GM12892 (cell line): ENCODE measurements around the gene HOXA1.

Experiments used
- DNase-seq: peaks from one replicate; pipeline ENCODE4 v3.0.0; 2011; ENCODE audit not compliant: insufficient read length
- FAIRE-seq: peaks from 2 replicates; lab custom pipeline; 2011; peaks lifted over from hg19 to GRCh38; lab: Jason Lieb, UNC
- POLR2A ChIP-seq: IDR thresholded peaks from 2 replicates; pipeline ENCODE4 v1.6.1; 2011; ENCODE audit warnings: low read depth, low read length, control low read depth
- POLR2AphosphoS5 ChIP-seq: IDR thresholded peaks from 2 replicates; pipeline ENCODE4 v1.6.1; 2011; ENCODE audit warnings: low read depth, low read length, control low read depth
- TAF1 ChIP-seq: IDR thresholded peaks from 2 replicates; pipeline ENCODE4 v1.6.1; 2011; ENCODE audit warnings: low read depth, mild to moderate bottlenecking, control low read depth, low read length, borderline replicate concordance

HOXA1 gene

GRCh38 chr7:27113991-27114769 is 18.4 kb upstream of the HOXA1 start:
- no peak for DNase-seq
- FAIRE-seq = no peak
- no peak for TF ChIP-seq TAF1
- TF ChIP-seq POLR2AphosphoS5 = no peak
- TF ChIP-seq POLR2A = no peak

DNA sequence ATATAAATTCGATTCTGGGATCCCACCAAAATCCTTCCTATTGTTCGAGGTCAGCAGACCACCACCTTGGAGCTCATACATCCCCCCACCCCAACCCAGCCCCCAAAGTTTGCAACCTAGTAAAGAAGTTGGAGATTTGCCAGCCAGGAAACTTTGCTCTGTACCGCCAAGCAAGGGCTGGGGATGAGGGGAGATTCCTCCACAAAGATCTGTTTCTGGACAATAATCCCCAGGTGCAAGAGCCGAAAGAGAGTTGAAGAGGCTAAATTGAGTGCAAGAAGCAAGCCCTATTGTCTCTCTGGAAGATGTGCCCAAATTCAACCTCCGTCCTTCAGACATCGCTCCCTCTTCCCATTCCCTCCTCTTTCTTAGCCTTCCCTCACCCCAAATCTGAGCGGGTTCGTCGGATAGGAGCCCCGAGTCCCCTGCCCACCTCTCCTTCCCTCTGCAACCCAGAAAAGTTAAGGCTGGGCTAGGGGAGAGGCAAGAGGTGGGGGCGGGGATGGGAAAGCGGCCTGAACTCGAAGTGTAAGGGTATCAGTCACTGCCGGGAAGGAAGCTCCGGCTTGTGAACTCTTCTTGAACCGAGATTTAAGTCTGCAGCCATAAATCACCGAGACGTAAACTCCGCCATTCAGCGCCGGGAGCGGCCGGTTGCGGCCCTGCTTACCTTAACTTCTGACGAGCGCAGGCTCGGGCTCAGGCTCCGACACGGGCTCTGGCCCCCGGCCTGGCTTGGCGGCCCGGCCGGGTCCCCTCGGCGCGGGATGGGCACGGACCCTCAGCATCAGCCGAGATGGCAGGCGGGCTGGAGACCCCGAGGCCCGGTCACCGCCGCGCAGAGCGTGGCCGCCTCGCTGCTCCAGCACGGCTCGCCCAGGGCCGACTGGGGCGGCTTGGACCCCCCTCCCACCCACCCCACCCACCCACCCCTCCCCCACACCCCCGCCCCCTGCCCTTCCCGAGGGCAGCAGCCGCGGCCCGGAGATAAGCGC is 17.5 kb upstream of the HOXA1 start:
- FAIRE-seq (no peak), DNase-seq (no peak)
- TF ChIP-seq TAF1 = no peak
- no peak for TF ChIP-seq POLR2AphosphoS5
- no peak for TF ChIP-seq POLR2A

- FAIRE-seq = no peak
- no peak for DNase-seq
- TF ChIP-seq POLR2AphosphoS5 (no peak), POLR2A (no peak), TAF1 (no peak)
Observed at GRCh38 chr7:27112361-27112760, 16.6 kb upstream of the HOXA1 start.

DNA sequence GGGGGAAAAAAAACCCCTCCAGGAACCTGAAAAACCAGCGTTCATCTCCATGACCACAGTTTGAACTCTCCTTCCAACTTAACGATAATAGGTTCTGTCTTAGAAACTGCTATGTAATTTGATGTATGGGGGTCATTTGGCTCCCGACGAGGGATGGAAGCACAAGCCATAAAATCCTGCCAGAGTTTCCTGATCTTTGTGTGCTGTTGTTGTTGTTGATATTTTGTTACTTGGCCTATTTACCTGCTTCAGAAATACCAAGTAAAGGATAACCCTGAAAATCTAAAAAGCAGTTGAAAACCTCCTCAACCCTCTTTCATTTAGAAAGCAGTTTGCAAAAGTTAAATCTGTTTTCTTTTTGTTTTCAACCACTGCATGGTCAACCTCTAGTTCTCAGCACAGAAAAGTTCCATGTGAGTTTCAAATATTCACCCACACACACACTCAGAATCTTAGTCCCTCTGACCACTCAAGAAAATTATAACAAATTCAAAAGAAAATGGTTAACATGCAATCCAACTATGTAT is 16.0 kb upstream of the HOXA1 start:
- FAIRE-seq (no peak), DNase-seq (no peak)
- no peak for TF ChIP-seq TAF1
- TF ChIP-seq POLR2AphosphoS5 = no peak
- TF ChIP-seq POLR2A = no peak

DNA sequence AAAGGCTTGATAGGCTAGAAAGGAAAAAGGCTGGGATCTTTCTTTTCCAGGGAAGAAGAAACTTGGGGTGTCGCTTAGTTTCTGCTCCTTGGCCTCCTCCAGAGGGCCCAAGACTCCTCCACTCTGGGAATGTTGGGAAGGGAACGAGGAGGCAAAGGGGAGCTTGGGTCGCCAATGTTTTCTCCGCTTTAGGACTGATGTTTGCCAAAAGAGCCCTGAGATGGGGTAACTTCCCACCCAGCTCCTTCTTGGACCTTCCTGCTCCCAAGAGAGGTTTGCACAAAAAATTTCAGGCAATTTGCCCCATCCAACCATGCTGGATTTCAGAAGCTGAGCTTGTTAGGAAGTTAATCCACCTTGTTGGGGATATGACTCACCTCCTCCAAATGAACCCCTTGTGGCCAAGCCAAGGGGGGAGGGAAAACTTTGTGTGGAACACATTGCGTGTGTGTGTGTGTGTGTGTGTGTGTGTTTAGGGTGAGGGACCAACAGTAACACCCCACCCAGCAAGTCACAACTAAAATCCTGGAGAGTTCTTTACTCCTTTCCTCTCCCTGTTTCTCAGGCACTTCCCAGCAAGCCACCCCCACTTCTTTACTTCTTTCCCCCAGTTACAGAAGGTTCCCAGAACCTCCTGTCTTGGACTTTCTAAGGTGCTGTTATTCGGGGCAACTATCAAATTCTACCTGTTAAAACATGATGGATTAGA is 15.4 kb upstream of the HOXA1 start:
- no peak for DNase-seq
- no peak for FAIRE-seq
- TF ChIP-seq POLR2AphosphoS5 = no peak
- no peak for TF ChIP-seq POLR2A
- no peak for TF ChIP-seq TAF1

DNA sequence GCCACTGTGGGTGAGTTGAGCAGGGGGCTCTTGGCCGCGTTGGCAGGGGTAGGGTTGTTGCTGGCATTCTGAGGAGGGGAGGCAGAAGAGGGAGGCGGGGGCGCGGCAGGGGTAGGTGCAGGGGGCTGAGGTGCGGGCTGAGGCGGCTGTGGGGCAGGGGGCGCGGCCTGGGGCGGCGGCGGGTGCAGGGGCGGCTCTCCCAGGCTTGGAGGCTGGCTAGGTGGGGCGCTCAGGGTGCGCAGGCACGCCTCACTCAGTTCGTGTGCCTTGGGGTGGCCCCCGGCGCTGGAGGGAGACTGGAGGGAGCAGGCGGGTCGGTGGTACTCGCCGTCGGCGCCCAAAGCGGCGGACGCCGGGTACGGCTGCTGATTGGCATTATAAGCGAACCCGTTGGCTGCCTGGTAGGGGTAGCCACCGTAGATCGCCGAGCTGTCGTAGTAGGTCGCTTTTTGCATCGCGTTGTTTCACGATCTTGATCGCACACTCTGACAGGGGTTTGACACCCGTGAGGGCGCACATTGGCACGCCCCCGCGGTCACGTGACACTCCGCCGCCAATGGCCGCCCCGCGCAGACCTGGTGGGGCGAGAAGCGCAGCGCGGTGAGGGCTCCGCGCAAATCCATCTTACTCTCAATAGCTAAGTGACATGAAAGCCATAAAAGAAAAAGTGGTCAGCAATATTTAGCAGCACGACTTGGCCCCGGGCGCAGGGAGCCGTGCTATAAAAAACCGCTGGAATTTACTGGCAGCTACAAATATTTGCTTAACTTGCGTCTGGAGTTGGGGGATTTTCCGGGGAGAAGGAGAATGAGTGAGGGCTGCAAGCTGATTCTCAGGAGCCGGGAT is 14.6 kb upstream of the HOXA1 start:
- TF ChIP-seq POLR2AphosphoS5 (no peak), TAF1 (no peak), POLR2A (no peak)
- DNase-seq = no peak
- no peak for FAIRE-seq

GRCh38 chr7:27109466-27110185 is 13.8 kb upstream of the HOXA1 start:
- no peak for TF ChIP-seq POLR2A
- DNase-seq (no peak), FAIRE-seq (no peak)

DNA sequence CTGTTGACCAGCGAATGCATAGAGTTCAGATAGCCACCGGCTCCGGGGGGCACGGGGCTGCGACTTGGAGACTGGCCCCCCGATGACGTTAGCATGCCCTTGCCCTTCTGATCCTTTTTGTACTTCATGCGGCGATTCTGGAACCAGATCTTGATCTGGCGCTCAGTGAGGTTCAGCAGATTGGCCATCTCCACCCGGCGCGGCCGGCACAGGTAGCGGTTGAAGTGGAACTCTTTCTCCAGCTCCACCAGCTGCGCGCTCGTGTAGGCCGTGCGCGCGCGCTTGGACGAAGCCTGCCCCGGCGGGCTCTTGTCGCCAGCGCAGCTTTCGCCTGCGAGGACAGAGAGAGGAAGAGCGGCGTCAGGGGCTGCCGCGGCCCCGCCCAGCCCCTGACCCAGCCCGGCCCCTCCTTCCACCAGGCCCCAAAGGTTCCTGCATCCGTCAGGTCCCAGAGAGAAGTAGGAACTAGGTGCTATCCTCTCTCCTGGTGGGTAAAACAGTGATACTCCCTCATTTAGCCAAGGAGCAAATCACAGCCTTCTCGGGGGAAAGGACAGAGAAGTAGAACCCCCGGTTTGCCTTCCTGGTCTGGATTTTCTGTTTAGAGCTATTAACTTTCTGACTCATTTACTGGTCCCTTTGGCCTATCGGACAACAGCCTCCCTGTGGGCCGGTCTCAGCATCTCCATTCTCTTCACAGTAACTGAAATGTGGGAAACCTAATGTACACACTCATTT is 12.8 kb upstream of the HOXA1 start:
- no peak for DNase-seq
- FAIRE-seq = no peak
- no peak for TF ChIP-seq POLR2AphosphoS5
- TF ChIP-seq POLR2A = no peak
- no peak for TF ChIP-seq TAF1

DNA sequence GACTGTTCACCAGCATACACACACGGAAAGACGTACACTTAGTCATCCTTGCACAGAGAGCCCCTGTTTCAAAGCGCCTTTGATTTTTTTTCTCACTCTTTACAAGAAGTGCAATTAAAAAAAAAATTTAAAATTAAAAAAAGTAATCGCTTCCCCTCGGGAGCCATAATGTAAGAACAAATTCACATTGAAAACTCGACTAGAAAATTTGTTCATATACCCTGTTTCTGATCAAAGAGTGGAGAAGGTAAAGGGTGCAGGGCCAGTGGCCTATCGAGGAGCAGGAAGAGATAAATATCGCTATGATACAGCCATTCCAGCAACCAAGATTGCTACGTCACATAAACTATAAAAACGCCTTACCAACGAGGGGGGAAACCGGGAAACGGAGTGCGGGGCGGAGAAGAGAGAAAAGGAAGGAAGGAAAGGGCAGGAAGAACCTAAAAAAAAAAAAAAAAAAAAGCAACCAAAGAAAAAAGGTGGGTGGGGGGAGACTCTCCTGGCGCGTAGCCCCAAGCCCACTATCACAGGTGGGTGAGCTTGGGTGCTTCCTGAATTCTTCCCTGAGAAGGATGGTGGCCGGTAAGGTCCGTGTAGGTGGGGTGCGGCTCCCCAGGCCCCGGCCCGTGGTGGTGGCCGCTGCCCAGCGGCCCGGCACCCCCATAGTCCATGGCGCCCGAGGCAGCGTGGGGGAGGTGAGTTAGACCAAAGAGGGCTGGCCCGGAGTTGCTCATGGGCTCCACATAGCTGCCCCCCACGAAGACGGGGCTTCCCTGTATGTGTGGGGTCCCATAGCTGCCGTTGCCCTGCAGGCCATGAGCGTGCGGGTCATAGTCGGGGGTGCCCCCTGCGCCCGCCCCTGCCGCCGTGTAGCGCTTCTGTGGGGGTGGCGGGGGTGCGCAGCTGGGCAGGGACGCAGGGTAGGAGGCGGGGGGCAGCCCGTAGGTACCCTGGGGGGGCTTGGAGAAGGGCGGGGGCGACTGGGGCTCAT is 11.9 kb upstream of the HOXA1 start:
- DNase-seq (no peak), FAIRE-seq (no peak)
- TF ChIP-seq POLR2A (no peak), POLR2AphosphoS5 (no peak)

DNA sequence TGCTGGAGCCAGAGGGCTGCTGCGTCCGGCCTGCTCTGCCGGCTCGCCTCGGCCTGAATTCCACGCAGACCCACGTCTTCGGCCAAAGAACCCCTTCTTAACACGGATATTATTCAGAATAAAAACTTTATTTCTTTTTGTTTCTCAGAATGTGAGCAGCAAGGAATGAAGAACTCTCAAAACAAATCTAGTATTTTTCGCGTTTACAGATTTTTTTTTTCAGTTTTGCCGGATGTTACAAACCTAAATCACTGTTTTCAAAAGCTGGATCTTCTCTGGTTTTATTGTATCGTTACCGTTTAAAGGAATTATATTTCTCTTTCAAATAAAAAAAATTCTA is 11.1 kb upstream of the HOXA1 start:
- FAIRE-seq = no peak

More for the DNA sequence above, 11.1 kb upstream of the HOXA1 start:
- TF ChIP-seq POLR2A (no peak), POLR2AphosphoS5 (no peak), TAF1 (no peak)
- DNase-seq = no peak
